NCI-H82 (cell line): ENCODE measurements around the gene CIRBP.

Experiments used
- DNase-seq: peaks from one replicate; lab custom pipeline; 2025; lab: John Stamatoyannopoulos, UW

CIRBP gene

GRCh38 chr19:1267477-1268225, 1.5 kb upstream of the CIRBP start:
- DNase-seq: peak; percentile 48

GRCh38 chr19:1268226-1269064, 687 bp upstream of the CIRBP start:
- DNase-seq: peak; percentile 58

DNA sequence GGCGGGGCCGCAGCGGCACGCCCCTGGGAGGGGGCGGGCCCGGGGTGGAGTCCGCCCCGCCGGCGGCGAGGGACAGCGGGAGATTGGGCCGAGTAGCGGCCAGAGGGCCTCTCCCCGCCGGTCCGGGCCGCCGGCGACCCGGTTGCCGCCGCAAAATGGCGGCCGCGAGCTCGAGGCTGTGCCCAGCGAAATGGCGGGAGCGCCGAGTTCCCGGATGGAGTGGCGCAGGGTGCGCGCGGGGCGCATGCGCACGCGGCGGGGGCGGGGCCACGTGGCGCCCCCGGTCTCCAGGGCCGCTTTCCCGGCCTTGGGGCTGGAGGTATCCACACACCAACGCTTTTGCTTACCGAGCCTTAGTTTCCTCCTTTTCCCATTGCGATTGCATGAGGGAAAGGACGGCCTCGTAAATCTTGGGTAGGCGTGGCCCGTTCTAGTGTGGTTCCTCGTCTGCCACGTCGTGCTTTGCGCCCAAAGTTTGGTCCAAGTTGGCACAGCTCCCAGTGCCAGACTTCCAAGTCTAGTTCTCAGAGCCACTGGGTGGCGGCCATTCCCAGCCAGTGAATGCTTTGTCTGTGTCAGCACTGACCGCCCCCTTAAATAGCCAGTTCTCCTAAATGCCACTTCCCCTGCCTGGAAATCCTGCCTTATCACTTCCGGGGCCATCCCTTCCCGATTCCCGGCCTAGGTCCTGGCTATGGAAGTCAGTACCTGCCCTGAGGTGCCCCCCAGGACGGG, 513 bp downstream of the CIRBP start:
- DNase-seq: peak; percentile 82

DNA sequence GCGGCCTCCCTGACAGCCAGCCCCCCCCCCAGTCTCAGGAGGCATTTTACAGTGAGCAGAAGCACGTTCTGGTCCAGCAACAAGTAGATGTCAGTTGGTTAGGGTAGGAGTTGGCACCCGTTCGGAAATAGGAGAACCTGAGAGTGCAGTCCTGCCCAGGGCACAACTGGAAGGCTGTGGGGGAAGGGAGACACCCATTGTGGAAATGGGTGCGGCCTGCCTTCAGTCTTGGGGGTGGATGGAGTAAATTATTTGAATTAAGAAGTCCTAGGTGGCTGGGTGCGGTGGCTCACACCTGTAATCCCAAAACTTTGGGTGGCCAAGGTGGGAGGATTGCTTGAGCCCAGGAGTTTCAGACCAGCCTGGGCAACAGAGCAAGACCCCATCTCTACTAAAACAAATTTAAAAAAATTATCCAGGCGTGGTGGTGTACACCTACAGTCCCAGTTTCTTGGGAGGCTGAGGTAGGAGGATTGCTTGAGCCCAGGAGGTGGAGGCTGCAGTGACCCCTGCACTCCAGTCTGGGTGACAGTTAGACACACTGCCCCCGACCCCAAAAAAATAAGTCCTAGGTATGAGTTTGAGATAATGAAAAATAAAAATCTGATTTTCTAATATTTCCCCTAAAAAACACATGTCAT, 1.2 kb downstream of the CIRBP start:
- no peak for DNase-seq

- DNase-seq: no peak
Observed at GRCh38 chr19:1270854-1271527, 1.9 kb downstream of the CIRBP start.

GRCh38 chr19:1271528-1272422, 2.6 kb downstream of the CIRBP start:
- DNase-seq: no peak

DNA sequence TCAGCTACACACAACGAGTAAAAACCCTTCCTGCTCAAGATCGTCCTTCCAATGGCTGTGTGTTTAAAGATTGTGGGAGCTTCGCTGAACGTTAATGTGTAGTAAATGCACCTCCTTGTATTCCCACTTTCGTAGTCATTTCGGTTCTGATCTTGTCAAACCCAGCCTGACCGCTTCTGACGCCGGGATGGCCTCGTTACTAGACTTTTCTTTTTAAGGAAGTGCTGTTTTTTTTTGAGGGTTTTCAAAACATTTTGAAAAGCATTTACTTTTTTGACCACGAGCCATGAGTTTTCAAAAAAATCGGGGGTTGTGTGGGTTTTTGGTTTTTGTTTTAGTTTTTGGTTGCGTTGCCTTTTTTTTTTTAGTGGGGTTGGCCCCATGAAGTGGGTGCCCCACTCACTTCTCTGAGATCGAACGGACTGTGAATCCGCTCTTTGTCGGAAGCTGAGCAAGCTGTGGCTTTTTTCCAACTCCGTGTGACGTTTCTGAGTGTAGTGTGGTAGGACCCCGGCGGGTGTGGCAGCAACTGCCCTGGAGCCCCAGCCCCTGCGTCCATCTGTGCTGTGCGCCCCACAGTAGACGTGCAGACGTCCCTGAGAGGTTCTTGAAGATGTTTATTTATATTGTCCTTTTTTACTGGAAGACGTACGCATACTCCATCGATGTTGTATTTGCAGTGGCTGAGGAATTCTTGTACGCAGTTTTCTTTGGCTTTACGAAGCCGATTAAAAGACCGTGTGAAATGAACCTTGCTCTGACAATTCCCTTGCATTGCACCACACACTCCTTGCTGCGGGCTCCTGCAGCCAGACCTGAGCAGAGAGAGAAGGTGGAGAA, 3.5 kb downstream of the CIRBP start:
- no peak for DNase-seq

DNA sequence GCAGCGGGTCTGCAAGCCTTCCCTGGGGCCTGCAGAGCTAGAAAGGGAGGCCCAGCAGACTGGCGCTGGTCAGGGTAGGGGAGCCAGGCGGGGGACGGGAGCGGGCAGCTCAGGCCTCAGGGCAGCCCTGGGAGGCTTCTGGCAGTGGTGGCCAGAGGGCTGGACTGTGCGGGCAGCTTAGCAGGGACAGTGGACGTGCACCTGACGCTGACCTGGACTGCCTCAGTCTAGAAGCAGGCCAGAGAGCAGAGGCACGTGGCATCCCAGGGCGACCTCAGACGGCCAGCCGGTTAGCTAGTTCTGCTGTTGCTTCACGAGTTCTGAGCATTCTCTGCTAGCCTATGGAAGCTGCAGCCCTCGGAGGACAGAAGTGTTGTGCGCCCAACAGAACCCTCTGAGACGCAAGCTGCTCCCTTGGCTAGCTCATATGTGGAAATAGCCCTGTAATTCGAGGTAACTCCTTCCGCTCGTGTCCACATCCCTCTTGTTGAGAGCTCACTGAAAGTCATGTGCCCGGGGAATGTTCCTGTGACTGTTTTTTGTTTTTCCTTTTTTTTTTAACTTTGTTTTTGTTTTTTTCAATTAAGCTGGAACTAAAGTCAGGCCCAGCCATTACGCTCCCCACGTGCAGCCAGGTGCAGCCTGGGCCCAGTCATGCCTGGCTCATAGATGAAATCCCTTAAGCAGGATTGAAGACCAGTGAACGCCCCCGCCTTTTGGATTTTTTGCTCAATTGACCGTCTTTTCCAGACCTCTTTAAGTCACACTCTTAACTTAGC, 4.3 kb downstream of the CIRBP start:
- peak; percentile 39 for DNase-seq

DNA sequence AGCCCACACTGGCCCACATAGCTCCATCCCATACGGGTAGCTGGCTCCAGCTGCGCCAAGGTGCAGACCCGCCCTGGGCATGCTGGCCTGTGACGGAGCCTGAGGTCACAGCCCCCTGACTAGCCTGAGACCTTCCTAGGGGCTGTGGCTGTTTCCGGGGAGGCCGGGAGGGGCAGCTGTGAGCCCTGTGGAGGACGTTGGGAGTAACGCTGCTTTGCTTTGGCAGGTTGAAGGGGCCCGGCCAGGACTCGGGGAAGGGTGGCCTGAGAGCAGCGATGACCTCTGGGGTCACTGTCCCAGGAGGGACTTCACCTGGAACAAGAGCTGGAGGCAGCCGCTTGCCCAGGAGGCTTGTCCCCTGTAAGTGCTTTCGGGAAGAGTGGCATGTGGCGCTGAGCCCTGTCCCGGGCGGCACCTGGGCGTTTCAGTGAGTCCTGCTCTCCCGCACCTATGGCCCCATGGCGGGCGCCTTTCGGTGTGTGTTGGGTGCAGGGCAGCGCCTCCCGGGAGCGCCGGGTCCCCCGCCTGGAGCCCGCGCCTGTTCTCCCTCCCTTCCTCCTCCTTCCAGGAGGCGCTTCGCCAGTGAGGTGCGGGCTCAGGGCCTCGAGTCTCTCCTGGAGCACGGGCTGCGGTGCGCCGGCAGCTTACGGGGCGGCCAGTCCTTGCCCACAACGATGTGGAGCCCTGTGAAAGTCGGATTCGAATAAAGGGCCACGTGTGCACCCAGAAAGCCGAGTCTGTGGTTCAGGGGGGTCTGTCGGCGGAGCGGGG, 5.1 kb downstream of the CIRBP start:
- peak; percentile 44 for DNase-seq

- peak; percentile 57 for DNase-seq
Observed at GRCh38 chr19:1274852-1275259, 5.7 kb downstream of the CIRBP start.

DNA sequence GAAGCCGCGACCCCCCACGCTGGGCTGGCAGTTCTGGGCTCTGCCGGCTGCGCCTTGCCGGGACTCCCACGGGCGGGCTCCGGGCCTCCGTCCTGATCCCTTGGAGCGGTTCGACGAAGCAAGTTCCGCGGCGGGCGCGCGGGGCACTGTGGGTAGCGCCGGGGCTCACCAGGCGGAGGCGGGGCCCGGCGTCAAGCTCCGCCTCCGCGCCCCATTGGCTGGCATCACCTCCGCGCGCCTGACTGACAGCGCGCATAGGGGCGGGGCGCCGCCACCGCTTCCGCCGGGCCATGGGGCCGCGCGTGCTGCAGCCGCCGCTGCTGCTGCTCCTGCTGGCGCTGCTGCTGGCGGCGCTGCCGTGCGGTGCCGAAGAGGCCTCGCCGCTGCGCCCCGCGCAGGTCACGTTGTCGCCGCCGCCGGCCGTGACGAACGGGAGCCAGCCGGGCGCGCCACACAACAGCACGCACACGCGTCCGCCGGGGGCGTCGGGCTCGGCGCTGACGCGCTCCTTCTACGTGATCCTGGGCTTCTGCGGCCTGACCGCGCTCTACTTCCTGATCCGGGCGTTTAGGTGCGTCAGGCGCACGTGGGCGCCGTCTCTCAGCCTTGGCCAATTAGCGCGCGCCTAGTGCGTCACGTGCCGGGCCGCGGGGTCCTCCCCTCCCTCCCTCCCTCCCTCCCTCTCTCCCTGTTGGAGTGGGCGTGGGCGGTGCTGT, 6.3 kb downstream of the CIRBP start, which contains the start of gene FAM174C:
TSS of gene FAM174C (plus strand) at position 271 of the 716 bp plus-strand sequence. CDS start at position 291, 20 bp downstream.
- peak; percentile 97 for DNase-seq

- DNase-seq: no peak
Observed at GRCh38 chr19:1275976-1276627, 7.0 kb downstream of the CIRBP start.

- DNase-seq: no peak
Observed at GRCh38 chr19:1276628-1277022, 7.5 kb downstream of the CIRBP start.

GRCh38 chr19:1277061-1277460, 7.9 kb downstream of the CIRBP start:
- DNase-seq: no peak

GRCh38 chr19:1278074-1278473, 8.9 kb downstream of the CIRBP start:
- no peak for DNase-seq
